HG02885 (cell line): ENCODE results near the gene ZCCHC3.
A peak's percentile ranks its signal among the peaks of the same experiment; 100 is the strongest.
"Not testable (repeated sequence)": the region's sequence is repeated elsewhere in the genome, so short reads cannot be mapped to it uniquely, and the experiment has no call there.

ENCODE experiments used
- ATAC-seq: cut with Tn5 transposase; IDR thresholded peaks from one replicate; pipeline ENCODE4 v1.9.1; 2021; ENCODE audit warnings: mild to moderate bottlenecking; ENCODE audit not compliant: unreplicated experiment, poor library complexity

ZCCHC3 gene

GRCh38 chr20:297098-297924, at the start of gene ZCCHC3:
Gene ZCCHC3, plus strand, starts transcription at chr20:297570. Its CDS starts 17 bp downstream, at chr20:297587.
- peak; percentile 83 for ATAC-seq

- no peak for ATAC-seq
Measured at GRCh38 chr20:251354-251753, 46.0 kb upstream of the ZCCHC3 start.

GRCh38 chr20:252801-253200, 44.6 kb upstream of the ZCCHC3 start:
- ATAC-seq: no peak

- ATAC-seq: not testable (repeated sequence)
Measured at GRCh38 chr20:253447-253846, 43.9 kb upstream of the ZCCHC3 start.

- no peak for ATAC-seq
Measured at GRCh38 chr20:257419-257818, 40.0 kb upstream of the ZCCHC3 start, which contains the start of gene DEFB132. Gene DEFB132, plus strand, starts transcription at chr20:257724. Its CDS starts 55 bp downstream, at chr20:257779.

- ATAC-seq: no peak
Measured at GRCh38 chr20:258269-258858, 39.0 kb upstream of the ZCCHC3 start.

GRCh38 chr20:258963-259362, 38.4 kb upstream of the ZCCHC3 start:
- ATAC-seq: no peak

GRCh38 chr20:259981-260380, 37.4 kb upstream of the ZCCHC3 start:
- ATAC-seq: no peak

- no peak for ATAC-seq
Measured at GRCh38 chr20:263701-264100, 33.7 kb upstream of the ZCCHC3 start.

GRCh38 chr20:266596-267562, 30.5 kb upstream of the ZCCHC3 start:
- peak; percentile 97 for ATAC-seq

GRCh38 chr20:270517-270916, 26.9 kb upstream of the ZCCHC3 start:
- ATAC-seq: no peak

GRCh38 chr20:271069-271468, 26.3 kb upstream of the ZCCHC3 start:
- ATAC-seq: no peak

GRCh38 chr20:271528-271927, 25.8 kb upstream of the ZCCHC3 start:
- ATAC-seq: no peak

GRCh38 chr20:272718-273117, 24.7 kb upstream of the ZCCHC3 start:
- no peak for ATAC-seq

- no peak for ATAC-seq
Measured at GRCh38 chr20:273884-274283, 23.5 kb upstream of the ZCCHC3 start.

GRCh38 chr20:275791-276190, 21.6 kb upstream of the ZCCHC3 start:
- no peak for ATAC-seq

- ATAC-seq: no peak
Measured at GRCh38 chr20:276620-277495, 20.5 kb upstream of the ZCCHC3 start.

GRCh38 chr20:277496-277781, 19.9 kb upstream of the ZCCHC3 start:
- ATAC-seq: no peak

- ATAC-seq: no peak
Measured at GRCh38 chr20:278181-278580, 19.2 kb upstream of the ZCCHC3 start.
